Loucy (cell line): Measurements from ENCODE around the gene CAMK2A.

Experiments
- H2AFZ ChIP-seq: fragments of 200-600 bp; sonication (generic); 2 replicates; pipeline ENCODE4 v1.6.0; 2016; ENCODE audit warnings: antibody characterized with exemption, mild to moderate bottlenecking, low read length, moderate library complexity
- H3F3A ChIP-seq: fragments of 200-600 bp; 2 replicates; pipeline ENCODE4 v1.6.0; 2016; ENCODE audit warnings: antibody characterized with exemption, low read depth, mild to moderate bottlenecking
- H3K27me3 ChIP-seq: fragments of 200-600 bp; sonication (generic); 2 replicates; pipeline ENCODE4 v1.6.1; 2014; ENCODE audit warnings: low read length, mild to moderate bottlenecking; ENCODE audit not compliant: insufficient read depth, poor library complexity, severe bottlenecking
- H3K36me3 ChIP-seq: fragments of 200-600 bp; sonication (generic); 2 replicates; pipeline ENCODE4 v1.6.1; 2016; ENCODE audit warnings: low read length; ENCODE audit not compliant: insufficient read depth
- H3K4me1 ChIP-seq: fragments of 200-600 bp; sonication (generic); 2 replicates; pipeline ENCODE4 v1.5.1; 2014; ENCODE audit warnings: low read length, mild to moderate bottlenecking; ENCODE audit not compliant: insufficient read depth, poor library complexity, severe bottlenecking
- H3K4me2 ChIP-seq: fragments of 200-600 bp; sonication (generic); 2 replicates; pipeline ENCODE4 v1.6.0; 2014; ENCODE audit warnings: antibody characterized with exemption, low read length, low read depth, mild to moderate bottlenecking; ENCODE audit not compliant: poor library complexity, severe bottlenecking
- H3K4me3 ChIP-seq: fragments of 200-600 bp; sonication (generic); 2 replicates; pipeline ENCODE4 v1.5.1; 2014; ENCODE audit warnings: low read length, mild to moderate bottlenecking, mixed read lengths; ENCODE audit not compliant: poor library complexity, severe bottlenecking
- H3K79me2 ChIP-seq: fragments of 200-600 bp; sonication (generic); 2 replicates; pipeline ENCODE4 v1.6.1; 2014; ENCODE audit warnings: low read length; ENCODE audit not compliant: insufficient read depth
- H3K9ac ChIP-seq: fragments of 200-600 bp; sonication (generic); 2 replicates; pipeline ENCODE4 v1.6.0; 2014; ENCODE audit warnings: mild to moderate bottlenecking, low read depth, low read length, moderate library complexity; ENCODE audit not compliant: poor library complexity, severe bottlenecking
- H3K9me2 ChIP-seq: fragments of 200-600 bp; sonication (generic); replicated peaks from 2 replicates; pipeline ENCODE4 v1.6.1; 2016; ENCODE audit warnings: low read depth, low read length, mixed read lengths
- H3K9me3 ChIP-seq: fragments of 200-600 bp; sonication (generic); 2 replicates; pipeline ENCODE4 v1.6.1; 2014; ENCODE audit warnings: mild to moderate bottlenecking, antibody characterized with exemption, low read length, low read depth; ENCODE audit not compliant: insufficient read depth
- H4K20me1 ChIP-seq: fragments of 200-600 bp; sonication (generic); 2 replicates; pipeline ENCODE4 v1.6.0; 2014; ENCODE audit warnings: antibody characterized with exemption, low read length, mild to moderate bottlenecking; ENCODE audit not compliant: insufficient read depth, poor library complexity, severe bottlenecking
- EZH2phosphoT487 ChIP-seq: fragments of 200-600 bp; IDR thresholded peaks from 2 replicates; pipeline ENCODE4 v1.6.1; 2018; ENCODE audit warnings: antibody characterized with exemption, mild to moderate bottlenecking, moderate library complexity, borderline replicate concordance
- TF ChIP-seq, protein P1 (sequence below): fragments of 200-600 bp; sonication (generic); conservative IDR thresholded peaks from 2 replicates; pipeline ENCODE4 v1.5.1; 2014; ENCODE audit warnings: mild to moderate bottlenecking, antibody characterized with exemption, low read length

CAMK2A gene

DNA sequence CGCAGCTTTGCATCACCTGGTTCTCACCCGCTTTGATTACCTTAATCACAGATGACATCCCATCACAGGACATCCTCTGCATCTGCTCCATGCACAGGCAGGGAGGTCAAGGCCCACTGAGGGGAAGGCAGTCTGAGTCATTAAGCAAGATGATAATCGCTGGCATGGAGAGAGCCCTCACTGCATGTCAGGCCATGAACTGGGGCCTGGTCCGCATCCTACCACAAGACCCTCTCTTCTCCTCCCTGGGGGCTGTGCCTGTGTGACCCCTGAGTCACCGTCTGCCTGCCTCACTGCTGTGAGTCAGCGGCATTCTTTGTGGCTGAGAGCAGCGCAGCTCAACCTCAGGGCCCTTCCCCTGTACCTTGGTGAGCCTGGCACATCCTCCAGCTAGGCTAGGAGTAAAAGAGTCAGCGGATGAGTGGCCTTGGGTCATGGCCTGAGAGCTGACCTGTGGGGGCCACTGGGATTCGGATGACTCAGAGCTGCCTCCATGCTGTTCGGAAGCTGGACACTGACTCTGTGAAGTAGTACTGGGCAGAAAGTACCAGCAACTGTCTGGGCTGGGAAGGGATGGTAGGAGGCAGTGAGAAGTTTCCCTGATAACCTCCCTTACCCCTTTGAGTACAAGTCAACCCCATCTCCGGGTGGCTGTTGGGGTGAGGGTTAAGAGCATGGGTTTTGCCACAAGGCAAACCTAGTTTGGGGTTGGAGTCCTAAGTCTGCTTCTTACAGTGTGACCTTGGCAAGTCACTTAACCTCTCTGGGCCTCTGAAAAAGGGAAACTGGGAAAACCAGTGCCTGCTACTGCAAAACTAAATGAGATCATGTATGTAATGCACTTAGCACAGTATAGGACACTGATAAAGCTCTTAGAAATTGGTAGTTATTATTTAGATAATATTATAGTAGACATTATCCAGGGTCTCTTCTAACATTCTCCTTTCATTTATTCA lies 27.8 kb upstream of the CAMK2A start:
- Histone ChIP-seq H2AFZ (no peak overlapping the region), H3K9me3 (no peaks in the 10 kb centered on the region), H4K20me1 (no peaks in the 10 kb centered on the region), H3K9me2 (no peaks in the 10 kb centered on the region), H3K79me2 (no peaks in the 10 kb centered on the region), H3K36me3 (no peaks in the 10 kb centered on the region), H3K4me1 (no peaks in the 10 kb centered on the region), H3K4me2 (no peak overlapping the region), H3K27me3 (no peaks in the 10 kb centered on the region), H3F3A (no peaks in the 10 kb centered on the region), H3K4me3 (no peak overlapping the region), H3K9ac (no peak overlapping the region)
- TF ChIP-seq, protein P1, sequence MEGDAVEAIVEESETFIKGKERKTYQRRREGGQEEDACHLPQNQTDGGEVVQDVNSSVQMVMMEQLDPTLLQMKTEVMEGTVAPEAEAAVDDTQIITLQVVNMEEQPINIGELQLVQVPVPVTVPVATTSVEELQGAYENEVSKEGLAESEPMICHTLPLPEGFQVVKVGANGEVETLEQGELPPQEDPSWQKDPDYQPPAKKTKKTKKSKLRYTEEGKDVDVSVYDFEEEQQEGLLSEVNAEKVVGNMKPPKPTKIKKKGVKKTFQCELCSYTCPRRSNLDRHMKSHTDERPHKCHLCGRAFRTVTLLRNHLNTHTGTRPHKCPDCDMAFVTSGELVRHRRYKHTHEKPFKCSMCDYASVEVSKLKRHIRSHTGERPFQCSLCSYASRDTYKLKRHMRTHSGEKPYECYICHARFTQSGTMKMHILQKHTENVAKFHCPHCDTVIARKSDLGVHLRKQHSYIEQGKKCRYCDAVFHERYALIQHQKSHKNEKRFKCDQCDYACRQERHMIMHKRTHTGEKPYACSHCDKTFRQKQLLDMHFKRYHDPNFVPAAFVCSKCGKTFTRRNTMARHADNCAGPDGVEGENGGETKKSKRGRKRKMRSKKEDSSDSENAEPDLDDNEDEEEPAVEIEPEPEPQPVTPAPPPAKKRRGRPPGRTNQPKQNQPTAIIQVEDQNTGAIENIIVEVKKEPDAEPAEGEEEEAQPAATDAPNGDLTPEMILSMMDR: no peak
- no peak for TF ChIP-seq EZH2phosphoT487

DNA sequence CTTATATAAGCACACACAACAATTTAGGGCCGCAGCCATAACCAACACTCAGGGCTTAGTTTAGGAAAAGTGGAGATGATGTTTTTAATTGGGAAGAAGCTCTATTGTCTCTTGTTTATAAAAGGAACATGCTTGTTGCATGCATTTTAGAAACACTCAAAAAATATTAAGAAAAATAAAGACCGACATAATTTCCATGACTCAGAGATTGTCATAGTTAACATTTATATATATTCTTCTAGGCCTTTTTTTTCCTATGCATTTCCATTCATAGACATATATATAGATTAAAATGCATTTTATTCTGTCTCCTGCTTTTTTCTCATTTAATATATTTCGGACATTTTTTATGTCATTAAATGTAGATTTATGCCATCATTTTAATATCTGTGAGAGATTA lies 26.7 kb upstream of the CAMK2A start:
- TF ChIP-seq EZH2phosphoT487: no peak
- TF ChIP-seq, protein P1: no peak
- H3F3A ChIP-seq: no peaks in the 10 kb centered on the region
- no peak overlapping the region for H3K4me3 ChIP-seq
- H4K20me1 ChIP-seq: no peaks in the 10 kb centered on the region
- no peaks in the 10 kb centered on the region for H3K36me3 ChIP-seq
- H2AFZ ChIP-seq: no peak overlapping the region
- H3K9ac ChIP-seq: no peak overlapping the region
- no peak overlapping the region for H3K4me2 ChIP-seq
- H3K9me3 ChIP-seq: no peaks in the 10 kb centered on the region
- H3K79me2 ChIP-seq: no peaks in the 10 kb centered on the region
- no peaks in the 10 kb centered on the region for H3K9me2 ChIP-seq
- no peaks in the 10 kb centered on the region for H3K4me1 ChIP-seq
- no peaks in the 10 kb centered on the region for H3K27me3 ChIP-seq

DNA sequence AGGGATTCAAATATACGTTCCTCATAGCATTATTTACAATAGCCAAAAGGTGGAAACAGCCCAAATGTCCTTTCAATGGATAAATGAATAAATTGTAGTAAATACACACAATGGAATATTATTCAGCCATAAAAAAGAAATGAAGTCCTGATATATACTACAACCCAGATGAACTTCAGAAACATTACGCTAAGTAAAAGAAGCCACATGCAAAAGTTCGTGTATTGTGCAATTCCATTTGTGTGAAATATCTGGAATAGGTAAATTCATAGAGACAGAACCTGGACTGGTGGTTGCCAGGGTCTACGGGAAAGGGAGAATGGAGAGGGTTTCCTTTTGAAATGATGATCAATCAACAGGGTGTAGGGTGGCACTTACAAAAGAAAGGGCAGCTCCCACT lies 25.7 kb upstream of the CAMK2A start:
- Histone ChIP-seq H3K9ac (no peak overlapping the region), H3K36me3 (no peaks in the 10 kb centered on the region), H3K4me3 (no peak overlapping the region), H3K9me3 (no peaks in the 10 kb centered on the region), H3K27me3 (no peaks in the 10 kb centered on the region), H3K4me1 (no peaks in the 10 kb centered on the region), H3K4me2 (no peak overlapping the region), H3K79me2 (no peaks in the 10 kb centered on the region), H2AFZ (no peak overlapping the region), H4K20me1 (no peaks in the 10 kb centered on the region), H3K9me2 (no peaks in the 10 kb centered on the region), H3F3A (no peaks in the 10 kb centered on the region)
- TF ChIP-seq, protein P1: no peak
- TF ChIP-seq EZH2phosphoT487: no peak
